Liver (tissue), 2 donors: ENCODE measurements around the gene KCNK13.

ENCODE experiments used
- CTCF ChIP-seq: fragments of 150-350 bp; IDR thresholded peaks from 2 replicates; pipeline ENCODE4 v1.5.1; 2017; ENCODE audit warnings: improper control_type of control experiment, low read depth, low read length; ENCODE audit not compliant: missing input control
- TF ChIP-seq, protein P1 (sequence below): IDR thresholded peaks from 2 replicates; pipeline ENCODE4 v1.6.1; 2016; ENCODE audit warnings: antibody characterized with exemption
- donor health status: healthy.

DNA sequence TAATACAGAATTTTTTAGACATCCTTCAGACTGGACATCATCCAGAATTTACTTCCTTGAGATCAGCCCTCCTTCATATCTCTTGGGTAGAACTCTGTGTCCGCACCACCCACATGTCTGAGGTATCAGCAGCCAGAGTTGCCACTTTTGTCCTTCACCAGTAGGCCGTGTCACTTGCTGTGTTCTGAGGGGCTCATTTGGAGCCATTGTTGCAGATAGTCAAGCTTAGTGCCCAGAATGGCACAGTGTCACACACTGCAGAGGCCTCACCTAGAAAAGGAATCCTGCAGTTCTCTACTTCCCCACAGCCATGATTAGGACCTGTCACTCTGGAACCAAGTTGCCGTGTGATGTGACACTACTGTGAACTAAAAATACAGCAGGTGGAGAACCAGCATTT is 36.9 kb upstream of the KCNK13 start:
- TF ChIP-seq CTCF: no peak
- TF ChIP-seq, protein P1, sequence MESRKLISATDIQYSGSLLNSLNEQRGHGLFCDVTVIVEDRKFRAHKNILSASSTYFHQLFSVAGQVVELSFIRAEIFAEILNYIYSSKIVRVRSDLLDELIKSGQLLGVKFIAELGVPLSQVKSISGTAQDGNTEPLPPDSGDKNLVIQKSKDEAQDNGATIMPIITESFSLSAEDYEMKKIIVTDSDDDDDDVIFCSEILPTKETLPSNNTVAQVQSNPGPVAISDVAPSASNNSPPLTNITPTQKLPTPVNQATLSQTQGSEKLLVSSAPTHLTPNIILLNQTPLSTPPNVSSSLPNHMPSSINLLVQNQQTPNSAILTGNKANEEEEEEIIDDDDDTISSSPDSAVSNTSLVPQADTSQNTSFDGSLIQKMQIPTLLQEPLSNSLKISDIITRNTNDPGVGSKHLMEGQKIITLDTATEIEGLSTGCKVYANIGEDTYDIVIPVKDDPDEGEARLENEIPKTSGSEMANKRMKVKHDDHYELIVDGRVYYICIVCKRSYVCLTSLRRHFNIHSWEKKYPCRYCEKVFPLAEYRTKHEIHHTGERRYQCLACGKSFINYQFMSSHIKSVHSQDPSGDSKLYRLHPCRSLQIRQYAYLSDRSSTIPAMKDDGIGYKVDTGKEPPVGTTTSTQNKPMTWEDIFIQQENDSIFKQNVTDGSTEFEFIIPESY: no peak
